PC-3 (cell line): ENCODE results near the gene NOL6. TPM values are rescaled to one million over a fixed set of nuclear protein-coding genes. Genes with fewer than 3 reads are reported as not detected.
"Not testable (repeated sequence)": the region's sequence is repeated elsewhere in the genome, so short reads cannot be mapped to it uniquely, and the experiment has no call there.

Experiments
- ATAC-seq: fragments of 200-7000 bp; cut with Tn5 transposase; 2 replicates; pipeline ENCODE4 v1.9.1; 2020; ENCODE audit warnings: mild to moderate bottlenecking, moderate library complexity
- BruUV-seq: library from RNA; stranded (reverse); fragments of 400-500 nt; replicated peaks from 2 replicates; lab custom pipeline; 2021; lab: Mats Ljungman, UMichigan
- CTCF ChIA-PET: fragments of 300-600 bp; sonication (Branson Sonifier 250); formaldehyde crosslinking; loops from one replicate; lab custom pipeline; 2022; ENCODE audit warnings: antibody characterized with exemption; lab: Charles Lee
- POLR2A ChIA-PET: fragments of 300-600 bp; sonication (Branson Sonifier 250); formaldehyde crosslinking; loops from one replicate; lab custom pipeline; 2022; ENCODE audit warnings: antibody characterized with exemption; ENCODE audit not compliant: unreplicated experiment; lab: Charles Lee
- DNase-seq: peaks from one replicate; pipeline ENCODE4 v3.0.0-alpha.2; 2015
- H2AFZ ChIP-seq: fragments of 300-600 bp; sonication (generic); 2 replicates; pipeline ENCODE4 v1.6.0; 2016; ENCODE audit warnings: antibody characterized with exemption, low read length
- H3F3A ChIP-seq: fragments of 300-600 bp; sonication (generic); one replicate; pipeline ENCODE4 v1.6.0; 2017; ENCODE audit warnings: antibody characterized with exemption, low read length, control low read depth, mild to moderate bottlenecking; ENCODE audit not compliant: unreplicated experiment
- H3K27ac ChIP-seq: fragments of 300-600 bp; sonication (generic); 2 replicates; pipeline ENCODE4 v1.5.1; 2016; ENCODE audit warnings: mild to moderate bottlenecking, low read length
- H3K27me3 ChIP-seq: fragments of 300-600 bp; sonication (generic); 2 replicates; pipeline ENCODE4 v1.6.1; 2016; ENCODE audit warnings: low read length, mixed read lengths
- H3K36me3 ChIP-seq: fragments of 300-600 bp; sonication (generic); 2 replicates; pipeline ENCODE4 v1.6.1; 2016; ENCODE audit warnings: low read depth, mixed run types, low read length, mixed read lengths
- H3K4me1 ChIP-seq: fragments of 300-600 bp; sonication (generic); 2 replicates; pipeline ENCODE4 v1.5.1; 2016; ENCODE audit warnings: low read length; ENCODE audit not compliant: insufficient read depth
- H3K4me2 ChIP-seq: fragments of 300-600 bp; sonication (generic); 2 replicates; pipeline ENCODE4 v1.6.0; 2016; ENCODE audit warnings: low read length
- H3K4me3 ChIP-seq: fragments of 300-600 bp; sonication (generic); 2 replicates; pipeline ENCODE4 v1.5.1; 2016; ENCODE audit warnings: mild to moderate bottlenecking, low read length, mixed read lengths
- H3K79me2 ChIP-seq: fragments of 300-600 bp; sonication (generic); 2 replicates; pipeline ENCODE4 v1.6.1; 2017; ENCODE audit warnings: low read length, mixed read lengths
- H3K9ac ChIP-seq: fragments of 300-600 bp; sonication (generic); 2 replicates; pipeline ENCODE4 v1.6.0; 2016; ENCODE audit warnings: mild to moderate bottlenecking, low read length
- H3K9me2 ChIP-seq: fragments of 300-600 bp; sonication (generic); replicated peaks from 2 replicates; pipeline ENCODE4 v1.6.1; 2016; ENCODE audit warnings: mixed run types, low read length, mixed read lengths
- H3K9me3 ChIP-seq: fragments of 300-600 bp; sonication (generic); 2 replicates; pipeline ENCODE4 v1.6.1; 2016; ENCODE audit warnings: low read length, mixed read lengths
- H4K20me1 ChIP-seq: fragments of 300-600 bp; sonication (generic); 2 replicates; pipeline ENCODE4 v1.6.1; 2016; ENCODE audit warnings: low read length, mixed read lengths
- EZH2 ChIP-seq: fragments of 300-600 bp; sonication (generic); IDR thresholded peaks from one replicate; pipeline ENCODE4 v1.6.1; 2017; ENCODE audit warnings: antibody characterized with exemption, mild to moderate bottlenecking, low read length; ENCODE audit not compliant: unreplicated experiment
- EZH2phosphoT487 ChIP-seq: fragments of 300-600 bp; sonication (generic); IDR thresholded peaks from 2 replicates; pipeline ENCODE4 v1.6.1; 2018; ENCODE audit warnings: mild to moderate bottlenecking, antibody characterized with exemption, low read length, borderline replicate concordance
- intact Hi-C: fragments of 100-400 bp; cut with micrococcal nuclease; formaldehyde crosslinking; loops from 2 replicates; pipeline ENCODE4 v1.9.0; 2023
- total RNA-seq: library from RNA; depleted of rRNA; stranded (reverse); fragments of >200 nt; gene quantifications from 2 replicates; pipeline ENCODE4 v1.2.3, GENCODE V29; 2014
- TF ChIP-seq, protein P1 (sequence below): fragments of 300-600 bp; sonication (generic); conservative IDR thresholded peaks from 2 replicates; pipeline ENCODE4 v1.5.1; 2017; ENCODE audit warnings: antibody characterized with exemption, low read depth, mild to moderate bottlenecking, low read length

Gene NOL6
- total RNA-seq, 1 experiment from 2014 or later = 35.9 TPM

DNA sequence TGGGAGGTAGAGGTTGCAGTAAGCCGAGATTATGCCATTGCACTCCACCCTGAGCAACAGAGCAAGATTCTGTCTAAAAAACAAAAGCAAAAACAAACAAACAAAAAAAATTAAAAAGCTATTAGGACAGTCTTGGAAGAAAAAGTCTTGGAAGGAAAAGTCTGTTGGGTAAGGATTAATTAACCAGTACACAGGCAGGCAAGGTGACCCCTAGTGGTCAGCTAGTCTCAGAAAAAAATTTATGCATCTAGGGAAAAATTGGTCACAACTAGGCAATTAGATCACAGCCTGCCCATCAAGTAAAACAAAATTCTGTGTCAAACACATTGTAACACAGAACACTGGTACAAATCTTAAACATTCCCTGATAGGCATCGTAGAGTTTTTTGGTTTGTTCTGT is 43.6 kb upstream of the NOL6 start:
- no peak overlapping the region for H3K4me2 ChIP-seq
- H3K27me3 ChIP-seq = no peaks in the 10 kb centered on the region
- POLR2A ChIA-PET = no interaction called here
- H4K20me1 ChIP-seq = no peaks in the 10 kb centered on the region
- no peaks in the 10 kb centered on the region for H3F3A ChIP-seq
- no peaks in the 10 kb centered on the region for H3K79me2 ChIP-seq
- no TSS peak for BruUV-seq
- intact Hi-C loops = loop anchor here (5.0 kb wide), 1 partner anchor 45 kb away; the partner anchor contains the start of gene NOL6
- no peaks in the 10 kb centered on the region for H3K9me3 ChIP-seq
- no peaks in the 10 kb centered on the region for H3K9me2 ChIP-seq
- H2AFZ ChIP-seq = no peak overlapping the region
- no peaks in the 10 kb centered on the region for H3K36me3 ChIP-seq
- TF ChIP-seq, protein P1, sequence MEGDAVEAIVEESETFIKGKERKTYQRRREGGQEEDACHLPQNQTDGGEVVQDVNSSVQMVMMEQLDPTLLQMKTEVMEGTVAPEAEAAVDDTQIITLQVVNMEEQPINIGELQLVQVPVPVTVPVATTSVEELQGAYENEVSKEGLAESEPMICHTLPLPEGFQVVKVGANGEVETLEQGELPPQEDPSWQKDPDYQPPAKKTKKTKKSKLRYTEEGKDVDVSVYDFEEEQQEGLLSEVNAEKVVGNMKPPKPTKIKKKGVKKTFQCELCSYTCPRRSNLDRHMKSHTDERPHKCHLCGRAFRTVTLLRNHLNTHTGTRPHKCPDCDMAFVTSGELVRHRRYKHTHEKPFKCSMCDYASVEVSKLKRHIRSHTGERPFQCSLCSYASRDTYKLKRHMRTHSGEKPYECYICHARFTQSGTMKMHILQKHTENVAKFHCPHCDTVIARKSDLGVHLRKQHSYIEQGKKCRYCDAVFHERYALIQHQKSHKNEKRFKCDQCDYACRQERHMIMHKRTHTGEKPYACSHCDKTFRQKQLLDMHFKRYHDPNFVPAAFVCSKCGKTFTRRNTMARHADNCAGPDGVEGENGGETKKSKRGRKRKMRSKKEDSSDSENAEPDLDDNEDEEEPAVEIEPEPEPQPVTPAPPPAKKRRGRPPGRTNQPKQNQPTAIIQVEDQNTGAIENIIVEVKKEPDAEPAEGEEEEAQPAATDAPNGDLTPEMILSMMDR = peak; percentile 62
- TF ChIP-seq EZH2phosphoT487 (no peak), EZH2 (no peak)
- ATAC-seq (peak; percentile 71), DNase-seq (peak; percentile 57)
- no peak overlapping the region for H3K9ac ChIP-seq
- H3K4me3 ChIP-seq = no peak overlapping the region
- CTCF ChIA-PET = interaction anchor here (1.0 kb wide), 1 partner anchor 44 kb away, joined by 5 read pairs; the partner anchor contains the start of gene NOL6
- H3K27ac ChIP-seq = no peak overlapping the region
- peaks cover 3% of the 10 kb centered on the region; the same call in 1 of the 2 replicates for H3K4me1 ChIP-seq

DNA sequence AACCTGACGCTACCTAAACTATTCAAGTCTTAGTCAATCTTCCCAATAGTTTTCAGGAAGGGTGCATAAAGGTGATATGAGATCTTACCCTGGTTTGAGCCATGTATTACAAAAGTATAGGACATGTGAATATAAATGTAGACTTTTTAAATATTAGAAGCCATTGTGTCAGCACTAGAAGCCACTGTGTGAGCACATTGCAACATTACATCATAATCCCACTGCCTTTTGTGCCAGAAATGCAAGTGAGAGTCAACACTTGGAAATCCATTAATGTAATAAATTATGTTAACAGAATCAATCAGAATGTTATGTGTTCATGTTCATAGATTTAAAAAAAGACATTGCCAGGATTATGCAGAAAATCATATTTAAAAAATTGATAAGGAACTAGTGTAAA is 42.7 kb upstream of the NOL6 start:
- H3K36me3 ChIP-seq, H4K20me1 ChIP-seq, H3K27me3 ChIP-seq, H3K27ac ChIP-seq, H3K4me1 ChIP-seq, H3K4me2 ChIP-seq, H3F3A ChIP-seq, H3K9me2 ChIP-seq, POLR2A ChIA-PET, H3K4me3 ChIP-seq, CTCF ChIA-PET, H3K9me3 ChIP-seq, DNase-seq, BruUV-seq, H3K9ac ChIP-seq, ATAC-seq, H3K79me2 ChIP-seq, H2AFZ ChIP-seq: not testable (repeated sequence)
- intact Hi-C loops = loop anchor here (5.0 kb wide), 1 partner anchor 44 kb away; the partner anchor contains the start of gene NOL6

DNA sequence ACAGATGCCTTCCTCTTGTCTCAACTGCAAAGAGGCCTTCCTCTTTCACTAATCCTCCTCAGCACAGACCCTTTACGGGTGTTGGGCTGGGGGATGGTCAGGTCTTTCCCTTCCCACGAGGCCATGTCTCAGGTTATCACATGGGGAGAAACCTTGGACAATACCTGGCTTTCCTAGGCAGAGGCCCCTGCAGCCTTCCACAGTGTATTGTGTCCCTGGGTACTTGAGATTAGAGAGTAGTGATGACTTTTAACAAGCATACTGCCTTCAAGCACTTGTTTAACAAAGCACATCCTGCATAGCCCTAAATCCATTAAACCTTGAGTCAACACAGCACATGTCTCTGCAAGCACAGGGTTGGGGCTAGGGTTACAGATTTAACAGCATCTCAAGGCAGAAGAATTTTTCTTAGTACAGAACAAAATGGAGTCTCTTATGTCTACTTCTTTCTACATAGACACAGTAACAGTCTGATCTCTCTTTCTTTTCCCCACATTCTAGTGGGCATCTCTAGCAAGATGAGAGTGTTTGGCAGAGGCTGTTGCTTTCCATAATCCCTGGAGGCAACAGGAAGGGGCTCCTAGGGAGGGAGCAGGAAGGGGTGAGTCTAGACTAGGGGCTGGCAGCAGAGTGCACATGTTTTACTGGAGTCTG is 41.7 kb upstream of the NOL6 start:
- H3K4me2 ChIP-seq, H3K27ac ChIP-seq, DNase-seq, H3F3A ChIP-seq, CTCF ChIA-PET, H2AFZ ChIP-seq, BruUV-seq, ATAC-seq, H4K20me1 ChIP-seq, H3K9me2 ChIP-seq, H3K4me3 ChIP-seq, H3K36me3 ChIP-seq, H3K9ac ChIP-seq, H3K79me2 ChIP-seq, H3K4me1 ChIP-seq, H3K27me3 ChIP-seq, POLR2A ChIA-PET, H3K9me3 ChIP-seq: not testable (repeated sequence)
- intact Hi-C loops = loop anchor here (5.0 kb wide), 1 partner anchor 43 kb away; the partner anchor contains the start of gene NOL6

DNA sequence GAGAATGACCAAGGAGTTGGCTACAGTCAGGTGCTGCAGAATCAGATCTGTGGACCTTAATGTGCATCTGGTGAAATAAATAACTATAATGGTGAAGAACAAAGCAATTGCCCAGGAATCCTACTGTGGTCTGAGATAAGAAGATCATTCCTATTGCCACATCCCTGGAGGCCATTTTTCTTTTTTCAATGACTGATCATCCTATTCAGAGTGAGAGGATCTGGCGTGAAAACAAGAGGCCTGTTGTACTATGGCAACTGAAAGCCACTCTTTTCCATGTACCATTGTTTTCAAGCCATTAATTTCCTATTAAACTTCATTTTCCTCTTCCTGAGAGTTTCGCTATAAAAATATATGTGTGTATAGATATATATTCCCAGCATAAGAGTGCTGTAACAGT is 38.8 kb upstream of the NOL6 start:
- H3K27me3 ChIP-seq, H3K27ac ChIP-seq, BruUV-seq, H3K4me3 ChIP-seq, DNase-seq, H3K4me1 ChIP-seq, H2AFZ ChIP-seq, CTCF ChIA-PET, H3K9ac ChIP-seq, H4K20me1 ChIP-seq, intact Hi-C loops, H3K4me2 ChIP-seq, H3K9me3 ChIP-seq, H3K9me2 ChIP-seq, H3K36me3 ChIP-seq, ATAC-seq, H3F3A ChIP-seq, POLR2A ChIA-PET, H3K79me2 ChIP-seq: not testable (repeated sequence)

DNA sequence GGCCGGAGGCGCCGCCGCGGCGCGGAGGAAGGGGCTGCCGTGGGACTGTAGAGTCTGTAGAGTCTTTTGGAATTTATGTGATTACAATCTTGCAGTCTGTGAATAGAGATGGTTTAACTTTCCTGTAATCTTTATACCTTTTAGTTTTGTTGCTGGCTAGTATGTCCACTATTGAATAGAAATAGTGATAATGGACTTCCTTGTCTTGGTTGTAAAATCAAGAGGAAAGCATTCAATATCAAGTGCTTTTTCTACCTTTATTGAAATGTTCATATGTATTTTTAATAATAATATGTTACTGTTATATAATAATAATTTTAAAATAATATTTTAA is 37.4 kb upstream of the NOL6 start:
- Histone ChIP-seq H2AFZ (peak overlapping the region; percentile 98), H3K4me1 (peaks cover 11% of the 10 kb centered on the region), H3K27ac (peak overlapping the region; percentile 87), H3K4me3 (peak overlapping the region; percentile 88), H3K9ac (peak overlapping the region; percentile 92), H3K4me2 (peak overlapping the region; percentile 79)
- POLR2A ChIA-PET, CTCF ChIA-PET, H3K36me3 ChIP-seq, H4K20me1 ChIP-seq, BruUV-seq, DNase-seq, H3K9me3 ChIP-seq, ATAC-seq, H3K27me3 ChIP-seq, H3K79me2 ChIP-seq, H3K9me2 ChIP-seq, H3F3A ChIP-seq, intact Hi-C loops: not testable (repeated sequence)
